GM20431 (cell line): ENCODE data around the gene STXBP5.

Experiments used
- in situ Hi-C: fragments of 300-500 bp; cut with MseI, MboI; formaldehyde crosslinking; loops from one replicate; pipeline ENCODE4 v1.15.0; 2020; ENCODE audit warnings: low sequenced_read_pairs; ENCODE audit not compliant: unreplicated experiment

STXBP5 gene

DNA sequence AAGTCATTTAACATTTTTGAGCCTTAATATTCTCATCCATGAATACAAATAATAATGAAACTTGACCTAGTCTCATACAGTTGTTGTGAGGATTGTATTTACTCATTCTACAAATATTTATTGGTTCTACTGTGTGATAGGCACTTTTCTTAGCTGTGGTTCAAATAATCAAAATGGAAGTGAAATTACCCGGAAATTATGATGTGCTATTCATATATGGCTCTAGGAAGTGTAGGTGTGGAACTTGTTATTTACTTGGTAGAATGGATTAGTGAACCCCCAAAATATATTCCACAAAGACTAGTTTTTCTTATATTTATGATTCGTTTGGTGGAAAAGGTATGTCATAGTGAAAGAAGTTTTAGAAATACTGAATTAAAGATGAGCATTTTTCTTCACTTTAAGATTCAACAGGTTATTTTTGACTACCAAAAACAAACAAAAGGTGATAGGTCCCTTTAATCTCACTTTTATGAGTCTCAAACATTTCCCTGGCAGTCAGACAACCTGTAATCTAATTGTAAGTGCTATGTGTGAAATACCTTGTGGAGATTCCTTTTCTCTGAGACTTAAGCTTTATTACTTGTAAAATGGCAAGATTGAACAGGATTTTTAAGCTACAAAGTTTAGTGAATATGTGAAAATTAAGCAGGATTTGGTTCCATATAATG lies 77.8 kb downstream of the STXBP5 start:
- in situ Hi-C loops, result no loop called here

DNA sequence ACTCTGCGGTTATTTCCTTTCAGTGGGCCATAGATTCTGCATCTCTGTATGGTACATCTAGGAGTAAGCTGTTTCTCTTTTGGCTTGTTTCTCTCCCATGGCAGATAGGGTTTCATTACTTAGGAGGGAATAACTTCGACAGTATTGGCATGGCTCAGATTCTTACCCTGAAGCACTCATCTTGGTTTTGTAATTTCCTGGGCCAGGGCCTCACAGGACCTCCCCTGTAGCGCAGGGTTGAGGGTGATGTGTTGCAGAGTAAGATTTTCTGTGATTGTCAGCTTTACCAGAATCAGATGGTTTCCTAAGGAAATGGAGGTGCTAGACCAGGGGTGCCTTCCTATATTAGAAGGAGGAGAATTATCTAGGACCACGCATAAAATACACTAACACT lies 78.3 kb downstream of the STXBP5 start:
- in situ Hi-C loops, result no loop called here

DNA sequence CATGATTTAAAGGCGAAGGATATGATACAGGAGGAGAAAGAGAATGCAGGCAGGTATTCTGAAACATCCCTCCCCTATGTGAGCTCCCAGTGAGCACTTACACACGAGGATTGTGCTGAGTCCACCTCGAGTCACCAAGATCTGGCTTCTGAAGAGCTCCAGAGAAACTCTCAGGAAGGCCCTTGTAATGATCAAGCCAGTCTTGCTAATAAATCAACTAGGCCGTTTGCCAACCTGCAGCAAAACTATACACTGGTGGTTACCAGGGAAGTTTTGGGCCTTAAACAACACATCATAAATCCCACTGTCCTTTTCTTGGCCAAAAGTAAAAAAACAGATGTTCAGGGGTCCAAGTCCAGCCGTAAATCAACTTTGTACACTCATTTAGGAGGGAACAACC lies 79.2 kb downstream of the STXBP5 start:
- in situ Hi-C loops, result no loop called here

GRCh38 chr6:147285087-147285855 lies 81.1 kb downstream of the STXBP5 start:
- in situ Hi-C loops, result no loop called here

DNA sequence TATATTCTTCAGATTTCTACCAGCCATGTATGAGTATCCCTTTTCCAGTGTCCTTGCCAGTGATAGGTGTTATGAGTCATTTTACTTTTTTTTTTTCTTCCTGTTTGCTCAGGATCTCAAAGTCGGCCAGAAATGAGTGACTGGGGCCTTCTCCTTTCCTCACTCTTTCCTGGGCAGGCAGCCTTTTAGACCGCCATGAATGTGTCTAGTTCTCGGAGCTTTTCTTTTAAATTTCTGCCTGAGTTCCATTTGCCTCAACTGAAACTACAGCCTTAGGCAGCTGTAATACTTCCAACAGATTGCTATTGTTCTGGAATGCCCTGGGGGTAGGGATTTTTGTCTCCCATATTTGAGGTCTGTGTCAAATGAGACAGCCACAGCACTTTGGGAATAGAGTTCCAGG lies 83.7 kb downstream of the STXBP5 start:
- in situ Hi-C loops, result no loop called here

GRCh38 chr6:147297124-147297523 lies 92.9 kb downstream of the STXBP5 start:
- in situ Hi-C loops, result no loop called here

GRCh38 chr6:147297663-147298316 lies 93.6 kb downstream of the STXBP5 start:
- in situ Hi-C loops, result no loop called here

DNA sequence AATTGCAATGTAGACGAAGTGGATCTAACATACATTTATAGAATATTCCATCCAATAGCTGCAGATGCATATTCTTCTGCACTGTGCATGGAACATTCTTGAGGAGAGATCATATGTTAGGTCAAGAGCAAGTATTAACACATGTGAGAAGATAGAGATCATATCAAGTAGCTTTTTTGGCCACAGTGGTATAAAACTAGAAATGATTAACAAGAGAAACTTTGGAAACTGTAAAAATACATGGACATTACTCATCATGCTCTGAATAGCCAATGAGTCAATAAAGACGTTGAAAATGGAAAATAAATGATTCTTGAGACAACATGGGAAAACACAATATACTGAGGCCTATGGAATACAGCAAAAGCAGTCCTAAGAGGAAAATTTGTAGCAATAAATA lies 94.2 kb downstream of the STXBP5 start:
- in situ Hi-C loops, result no loop called here

DNA sequence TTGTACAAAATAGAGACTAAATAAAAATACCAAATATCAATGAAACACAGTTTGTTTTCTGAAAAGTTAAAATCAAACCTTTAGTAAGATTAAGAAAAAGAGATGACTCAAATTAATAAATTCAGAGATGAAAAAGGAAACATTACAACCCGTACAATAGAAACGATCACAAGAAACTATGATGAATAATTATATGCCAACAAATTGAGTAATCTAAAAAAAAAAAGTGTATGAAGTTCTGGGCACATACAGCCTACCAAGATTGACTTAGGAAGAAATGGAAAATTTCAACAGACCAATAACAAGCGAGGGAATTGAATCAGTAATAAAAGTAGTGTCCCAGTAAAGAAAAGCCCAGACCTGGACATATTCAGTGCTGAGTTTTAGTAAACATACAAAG lies 94.8 kb downstream of the STXBP5 start:
- in situ Hi-C loops, result no loop called here

- in situ Hi-C loops, result no loop called here
These were observed 96.9 kb downstream of the STXBP5 start for GRCh38 chr6:147301070-147301469.

DNA sequence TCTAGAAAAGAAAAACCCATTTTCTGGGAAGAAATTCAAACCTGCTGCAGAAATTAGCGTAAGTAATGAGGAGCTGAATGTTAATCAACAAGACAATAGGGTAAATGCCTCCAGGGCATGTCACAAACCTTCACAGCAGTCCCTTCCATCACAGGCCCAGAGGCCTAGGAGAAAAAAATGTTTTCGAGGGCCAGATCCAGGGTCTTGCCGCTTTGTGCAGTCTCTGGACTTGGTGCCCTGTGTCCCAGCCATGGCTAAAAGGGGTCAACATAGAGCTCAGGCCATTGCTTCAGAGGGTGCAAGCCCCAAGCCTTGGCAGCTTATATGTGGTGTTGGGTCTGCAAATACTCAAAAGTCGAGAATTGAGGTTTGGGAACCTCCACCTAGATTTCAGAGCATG lies 99.8 kb downstream of the STXBP5 start:
- in situ Hi-C loops, result no loop called here

- in situ Hi-C loops, result no loop called here
These were observed 106.3 kb downstream of the STXBP5 start for GRCh38 chr6:147310521-147310920.

DNA sequence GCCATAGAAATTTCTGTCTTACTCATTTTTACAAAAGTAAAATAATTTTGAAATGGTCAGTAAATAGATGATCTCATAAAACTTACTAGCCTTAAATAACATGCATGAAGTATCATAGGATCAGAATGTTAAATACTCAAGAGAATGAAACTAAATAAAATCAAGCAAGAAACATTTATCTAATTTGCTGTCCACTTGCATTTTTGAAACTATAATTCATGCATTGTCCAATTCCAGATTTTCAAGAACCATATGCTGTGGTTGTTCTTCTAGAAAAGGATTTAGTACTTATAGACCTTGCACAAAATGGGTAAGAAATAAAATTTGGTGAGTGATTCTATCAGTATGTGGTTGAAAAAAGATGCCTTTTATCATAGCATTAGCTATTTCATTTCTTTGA lies 107.0 kb downstream of the STXBP5 start:
- in situ Hi-C loops, result no loop called here

DNA sequence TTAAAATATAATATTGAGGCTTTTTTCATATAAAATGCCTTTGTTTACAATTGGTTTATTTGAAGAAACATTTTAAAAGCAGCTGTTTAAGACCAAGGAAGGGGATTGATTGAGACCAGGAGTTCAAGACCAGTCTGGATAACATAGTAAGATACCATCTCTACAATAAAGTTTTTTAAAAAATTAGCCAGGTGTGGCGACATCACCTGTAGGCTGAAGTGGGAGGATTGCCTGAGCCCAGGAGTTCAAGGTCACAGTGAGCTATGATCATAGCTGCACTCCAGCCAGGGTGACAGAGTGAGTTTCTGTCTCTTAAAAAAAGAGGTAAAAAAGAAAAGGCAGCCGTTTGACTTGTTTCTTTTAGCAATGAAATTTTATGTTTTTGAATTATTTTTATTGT lies 117.0 kb downstream of the STXBP5 start:
- in situ Hi-C loops, result no loop called here

DNA sequence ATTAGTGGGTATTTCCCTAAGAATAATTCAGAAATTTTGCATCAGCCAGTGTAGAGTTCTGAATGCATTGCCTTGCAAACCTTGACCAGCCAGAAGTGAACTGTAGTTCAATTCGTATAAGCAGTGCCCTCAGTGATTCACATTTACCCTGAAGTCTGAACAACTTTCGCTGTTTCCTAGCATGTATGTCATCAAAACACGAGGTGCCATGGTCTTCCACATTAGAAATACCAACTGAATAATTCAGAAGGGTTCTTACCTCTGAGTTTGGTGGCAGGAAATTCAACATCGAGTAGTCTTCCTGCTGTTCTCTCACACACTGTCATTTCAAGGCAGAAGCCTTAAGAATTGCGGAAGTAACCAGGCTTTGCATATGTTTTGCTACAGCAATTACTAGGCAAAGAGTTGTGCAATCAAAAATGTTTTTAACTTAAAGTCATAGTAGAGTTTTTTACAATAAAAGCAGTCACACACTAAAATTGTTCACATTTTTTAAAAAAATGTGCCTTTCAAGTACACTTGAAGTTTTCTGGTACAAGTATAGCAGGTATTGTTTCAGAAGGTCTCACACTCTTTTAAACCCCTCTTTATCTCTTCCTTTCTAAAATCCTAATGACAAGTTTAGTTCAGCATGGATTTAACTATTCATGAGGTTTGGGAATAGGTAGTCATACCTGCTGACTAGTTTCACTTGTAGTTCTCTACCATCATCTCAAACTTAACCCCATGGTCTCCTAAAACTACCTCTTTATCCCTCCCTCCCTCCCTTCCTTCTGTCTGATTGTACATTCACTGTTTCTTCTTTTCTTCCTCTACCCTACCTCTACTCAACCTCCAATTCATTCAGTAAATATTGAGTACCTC lies 118.3 kb downstream of the STXBP5 start:
- in situ Hi-C loops, result no loop called here

- in situ Hi-C loops, result no loop called here
These were observed 121.3 kb downstream of the STXBP5 start for GRCh38 chr6:147325557-147325956.

GRCh38 chr6:147331401-147331800 lies 127.2 kb downstream of the STXBP5 start:
- in situ Hi-C loops, result no loop called here

DNA sequence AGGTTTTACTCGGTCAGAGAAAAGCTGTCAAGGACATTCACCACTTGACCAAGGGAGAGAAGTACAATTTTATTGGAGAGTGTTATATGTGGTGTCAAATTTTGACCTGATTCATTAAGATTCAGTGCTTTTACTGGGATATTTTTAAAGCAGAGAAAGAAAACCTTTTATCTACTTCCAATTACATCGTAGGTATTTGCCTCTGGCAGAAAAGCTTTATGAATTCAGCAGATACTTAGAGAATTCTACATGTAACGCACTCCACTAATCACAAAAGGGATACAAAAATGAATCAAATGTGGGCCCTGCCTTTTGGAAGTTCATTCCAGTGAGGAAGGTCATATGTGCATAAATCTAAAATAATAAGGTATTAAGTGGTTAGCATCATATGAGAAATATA lies 133.7 kb downstream of the STXBP5 start:
- in situ Hi-C loops, result no loop called here

DNA sequence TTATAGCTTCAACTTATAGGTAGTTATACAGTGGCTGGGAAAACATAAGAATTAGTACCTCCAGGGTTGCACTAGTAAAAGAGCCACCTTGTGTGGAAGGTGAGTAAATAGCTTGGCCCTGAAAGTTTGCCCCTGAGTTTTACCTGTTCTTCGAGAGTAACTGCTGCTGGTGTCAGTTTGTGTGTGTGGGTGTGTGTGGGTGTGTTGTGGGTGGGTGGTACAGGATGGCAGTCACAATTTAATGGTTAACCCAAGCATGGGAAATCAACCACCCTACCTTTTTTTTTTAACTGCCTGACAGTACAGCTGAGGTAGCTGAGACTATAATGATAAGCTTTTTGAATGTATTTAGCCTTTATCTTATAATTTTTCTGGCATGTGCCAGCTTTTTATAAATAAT lies 137.3 kb downstream of the STXBP5 start:
- in situ Hi-C loops, result no loop called here

DNA sequence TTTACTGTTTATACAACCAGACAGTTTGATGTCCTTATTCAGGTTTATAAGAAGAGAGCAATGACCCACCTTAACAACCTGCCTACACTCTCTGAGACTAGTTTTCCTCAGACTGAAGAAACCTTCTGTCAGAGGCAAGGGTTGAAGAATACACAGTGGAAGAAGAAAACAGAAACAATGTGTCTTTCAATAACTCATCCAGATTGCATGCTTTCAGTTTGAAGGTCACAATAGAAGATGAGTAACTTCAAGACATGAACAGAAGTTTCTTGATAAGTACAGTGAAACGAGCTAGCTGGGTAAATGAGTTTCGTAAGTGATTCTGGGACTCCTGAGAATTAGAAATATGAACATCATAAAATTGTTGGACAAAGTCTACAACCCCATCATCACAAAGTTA lies 141.7 kb downstream of the STXBP5 start:
- in situ Hi-C loops, result no loop called here
